Activated CD4-positive, alpha-beta T cell treated with anti-CD3 and anti-CD28 coated beads, Interleukin-2, amount 50 U/mL, for 4 hours (primary cell): ENCODE data around the gene SF3A2.

Experiments used
- DNase-seq, 2 experiments: peaks; one replicate each; pipeline ENCODE4 v3.0.0-alpha.2; 2020

SF3A2 gene

DNA sequence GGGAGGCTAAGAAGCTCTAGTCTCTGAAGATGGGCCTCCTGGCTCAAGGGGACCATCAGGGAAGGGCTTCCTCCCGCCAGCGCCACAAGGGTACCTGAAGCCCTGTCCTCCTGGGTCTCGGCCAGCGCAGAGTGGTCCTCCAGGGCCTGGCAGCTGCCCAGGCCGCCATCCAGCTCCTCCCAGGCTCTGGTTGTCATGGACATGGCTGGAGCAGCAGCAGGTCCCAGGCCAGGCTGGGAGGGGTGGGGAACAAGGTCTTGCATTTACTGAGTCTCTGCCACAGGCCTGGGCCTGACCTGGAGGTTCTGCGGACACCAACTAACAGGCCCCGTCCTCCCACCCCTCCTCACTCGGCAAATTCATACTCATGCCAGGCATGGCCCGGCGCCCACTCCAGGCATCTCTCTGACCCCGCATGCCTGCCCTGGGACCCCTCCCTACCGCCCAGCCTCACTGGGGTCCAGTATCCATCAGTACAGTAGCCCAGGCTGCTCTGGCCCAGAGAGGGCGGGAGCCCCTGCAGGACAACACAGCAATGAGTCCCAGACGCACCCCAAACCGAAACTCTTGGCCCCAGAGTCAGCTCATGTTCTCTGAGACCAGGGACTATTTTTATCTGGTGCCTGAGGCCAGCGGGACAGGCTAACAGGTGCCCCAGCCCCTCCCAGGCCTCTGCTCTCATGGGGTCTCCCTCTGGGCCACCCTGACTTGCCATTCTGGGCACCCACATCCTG is 18.7 kb downstream of the SF3A2 start:
- DNase-seq = no peak

DNA sequence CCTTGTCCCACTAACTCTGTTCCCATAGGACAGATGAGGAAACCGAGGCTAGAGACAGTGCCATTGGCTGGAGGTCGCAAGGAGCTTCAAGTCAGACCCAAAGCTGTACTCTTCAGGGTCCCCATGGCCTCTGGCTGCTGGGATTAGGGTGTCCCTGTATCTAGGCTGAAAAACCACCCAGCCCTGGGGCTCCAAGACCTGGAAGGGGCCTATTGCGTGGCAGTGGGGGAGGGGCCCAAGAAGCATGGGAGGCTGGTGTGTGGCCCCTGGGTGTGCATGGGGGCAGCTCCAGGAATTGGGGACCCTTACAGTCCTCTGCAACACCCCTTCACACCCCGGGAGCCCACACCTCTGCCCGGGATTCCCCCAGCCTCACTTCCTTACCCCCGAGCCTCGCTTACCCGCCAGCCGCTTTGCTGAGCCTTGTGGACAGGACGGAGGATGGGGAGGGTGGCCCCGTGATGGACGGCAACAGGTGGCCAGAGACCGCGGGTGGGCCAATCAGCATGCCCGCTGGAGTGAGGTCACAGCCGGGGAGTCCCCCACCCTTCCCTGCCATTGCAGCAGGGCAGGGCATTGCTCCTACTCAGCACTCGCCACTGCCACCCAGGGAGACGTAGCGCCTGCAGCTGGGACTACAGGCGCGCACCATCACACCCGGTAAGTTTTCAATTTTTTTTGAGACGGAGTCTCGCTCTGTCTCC is 19.5 kb downstream of the SF3A2 start, which contains the start of gene JSRP1:
JSRP1 (minus strand) TSS at position 436 of the 704 bp plus-strand sequence. CDS start 1,103 bp downstream, outside the sequence.
- DNase-seq = no peak

DNA sequence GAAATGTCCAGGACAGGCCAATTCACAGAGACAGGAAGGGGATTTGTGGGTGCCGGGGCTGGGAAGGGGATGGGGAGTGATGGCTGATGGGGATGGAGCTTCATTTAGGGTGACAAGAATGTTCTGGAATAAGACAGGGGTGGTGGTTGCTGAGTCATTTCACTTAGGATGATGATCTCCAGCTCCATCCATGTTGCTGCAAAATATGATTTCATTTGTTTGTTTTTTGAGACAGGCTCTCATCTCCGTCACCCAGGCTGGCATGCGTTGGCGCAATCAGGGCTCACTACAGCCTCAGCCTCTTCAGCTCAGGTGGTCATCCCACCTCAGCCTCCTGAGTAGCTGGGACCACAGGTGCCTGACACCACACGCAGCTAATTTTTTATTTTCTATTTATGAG is 22.7 kb downstream of the SF3A2 start:
- DNase-seq = no peak

- no peak for DNase-seq
Observed at GRCh38 chr19:2260341-2260805, 23.7 kb downstream of the SF3A2 start.

DNA sequence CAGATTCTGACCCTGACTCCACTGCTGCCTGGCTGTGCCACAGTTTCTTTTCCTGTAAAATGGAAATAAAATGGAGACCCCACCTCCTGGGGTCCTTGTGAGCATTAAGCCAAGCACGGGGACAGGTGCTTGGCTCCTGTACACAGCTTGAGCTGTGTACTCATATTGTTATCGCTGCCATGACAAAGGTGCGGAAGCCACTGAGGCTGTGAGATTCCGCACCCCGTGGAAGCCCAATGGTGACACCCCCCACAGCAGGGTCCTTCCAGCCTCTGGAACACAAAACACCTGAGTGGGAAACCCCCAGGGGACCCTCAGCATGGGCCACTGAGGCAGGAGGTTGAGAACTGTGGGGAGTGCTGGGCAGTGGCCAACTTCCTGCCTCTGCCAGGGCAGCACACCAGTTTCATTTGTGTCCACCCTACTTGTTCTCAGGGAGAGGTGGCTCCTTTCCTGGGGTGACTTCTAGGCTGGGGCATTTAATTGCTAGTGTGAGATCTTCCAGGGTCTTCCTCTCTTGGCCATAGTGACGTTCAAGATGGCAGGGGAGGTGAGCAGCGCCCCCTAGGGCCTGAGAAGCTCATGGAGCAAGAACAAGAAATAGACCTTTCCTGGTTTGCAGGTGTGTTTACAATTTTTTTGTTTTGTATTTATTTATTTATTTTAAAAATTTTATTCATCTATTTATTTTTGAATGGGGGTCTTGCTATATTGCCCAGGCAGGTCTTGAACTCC is 25.0 kb downstream of the SF3A2 start:
- DNase-seq = peak; percentile 41 to 48

DNA sequence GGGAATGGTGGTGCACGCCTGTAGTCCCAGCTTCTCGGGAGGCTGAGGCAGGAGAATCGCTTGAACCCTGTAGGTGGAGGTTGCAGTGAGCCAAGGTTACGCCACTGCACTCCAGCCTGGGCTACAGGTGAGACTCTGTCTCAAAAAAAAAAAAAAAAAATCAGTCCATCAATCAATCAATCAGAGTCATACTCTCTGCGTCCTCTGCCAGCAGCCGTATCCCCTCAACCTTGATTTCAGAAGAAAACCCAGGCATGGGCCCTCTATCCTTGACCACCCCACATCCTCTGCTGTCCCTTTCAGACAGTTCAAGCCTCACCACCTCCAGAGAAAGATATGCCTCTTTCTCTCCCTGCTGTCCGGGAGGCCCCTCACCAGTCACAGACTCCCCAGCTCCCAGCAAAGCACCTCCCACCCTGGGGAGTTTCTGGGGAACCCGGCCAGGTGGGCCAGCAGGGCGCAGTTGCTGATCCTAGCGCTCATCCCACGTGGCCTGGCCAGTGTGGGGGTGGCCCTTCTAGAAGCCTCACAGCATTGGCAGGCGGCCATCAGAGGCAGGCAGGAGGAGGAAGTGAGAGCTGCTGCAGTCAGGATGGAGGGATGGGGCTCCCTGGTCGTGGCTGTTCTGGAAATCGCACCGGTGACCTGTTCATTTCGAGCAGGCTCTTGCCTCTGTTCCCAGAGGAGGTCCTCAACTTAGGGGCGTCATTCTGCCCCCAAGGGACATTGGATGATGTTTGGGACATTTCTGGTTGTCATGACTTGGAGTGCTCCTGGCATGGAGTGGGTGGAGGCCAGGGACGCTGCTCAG is 29.8 kb downstream of the SF3A2 start:
- no peak for DNase-seq

GRCh38 chr19:2268480-2268830 is 31.8 kb downstream of the SF3A2 start:
- DNase-seq = no peak

DNA sequence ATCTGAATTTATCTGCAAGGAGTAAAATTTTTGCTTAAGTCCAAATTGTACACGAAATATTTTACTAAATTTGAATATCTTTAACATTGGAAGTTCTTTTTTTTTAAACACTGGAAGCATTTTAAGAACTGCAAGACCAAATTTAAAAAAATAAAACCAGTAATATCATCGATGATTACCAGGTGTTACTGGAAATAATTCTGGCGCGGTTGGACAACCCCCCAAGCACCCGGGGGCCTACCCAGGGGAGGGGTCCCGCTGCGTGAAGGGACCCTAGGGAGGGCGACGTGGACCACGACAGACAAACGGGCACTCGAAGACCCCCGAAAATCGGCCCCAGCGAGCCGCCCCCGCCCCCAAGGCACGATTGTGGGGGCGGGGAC is 32.2 kb downstream of the SF3A2 start:
- no peak for DNase-seq

- DNase-seq = peak; percentile 99
Observed at GRCh38 chr19:2269244-2270156, 32.9 kb downstream of the SF3A2 start.

GRCh38 chr19:2270157-2270422 is 33.5 kb downstream of the SF3A2 start:
- no peak for DNase-seq

GRCh38 chr19:2270423-2271233 is 34.0 kb downstream of the SF3A2 start:
- peak; percentile 67 to 76 for DNase-seq

DNA sequence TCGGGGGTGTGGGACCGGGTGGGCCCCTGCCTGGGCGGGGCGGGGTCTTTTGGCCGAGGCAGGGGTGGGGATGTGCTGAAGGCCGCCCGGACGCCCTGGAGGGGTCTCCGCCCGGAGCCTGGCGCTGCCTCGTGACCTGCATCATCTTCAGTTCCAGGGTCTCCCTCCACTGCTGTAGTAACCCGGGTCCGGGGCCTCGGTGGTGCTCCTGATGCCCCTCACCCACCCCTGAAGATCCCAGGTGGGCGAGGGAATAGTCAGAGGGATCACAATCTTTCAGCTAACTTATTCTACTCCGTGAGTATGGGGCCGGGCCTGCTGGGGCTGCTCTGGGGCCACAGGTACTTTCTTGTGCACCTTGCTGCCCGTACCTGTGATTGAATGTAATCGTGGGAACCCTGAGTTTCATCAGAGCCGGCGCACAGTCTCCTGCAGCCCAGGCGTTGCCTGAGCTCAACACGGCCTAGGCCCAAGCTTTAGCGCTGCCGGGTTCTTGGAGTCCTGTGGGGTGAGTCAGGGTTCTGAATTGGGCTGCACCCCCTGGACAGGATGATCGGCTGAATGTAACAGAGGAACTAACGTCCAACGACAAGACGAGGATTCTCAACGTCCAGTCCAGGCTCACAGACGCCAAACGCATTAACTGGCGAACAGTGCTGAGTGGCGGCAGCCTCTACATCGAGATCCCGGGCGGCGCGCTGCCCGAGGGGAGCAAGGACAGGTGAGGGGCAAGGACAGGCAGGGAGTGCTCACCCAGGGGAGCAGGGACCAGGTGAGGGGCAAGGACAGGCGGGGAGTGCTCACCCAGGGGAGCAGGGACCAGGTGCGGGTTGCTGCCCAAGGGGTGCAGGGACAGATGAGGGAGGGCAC is 34.8 kb downstream of the SF3A2 start:
- DNase-seq = no peak

GRCh38 chr19:2273356-2274184 is 36.9 kb downstream of the SF3A2 start:
- DNase-seq = peak; percentile 53 to 56

- no peak for DNase-seq
Observed at GRCh38 chr19:2274185-2274711, 37.6 kb downstream of the SF3A2 start.

DNA sequence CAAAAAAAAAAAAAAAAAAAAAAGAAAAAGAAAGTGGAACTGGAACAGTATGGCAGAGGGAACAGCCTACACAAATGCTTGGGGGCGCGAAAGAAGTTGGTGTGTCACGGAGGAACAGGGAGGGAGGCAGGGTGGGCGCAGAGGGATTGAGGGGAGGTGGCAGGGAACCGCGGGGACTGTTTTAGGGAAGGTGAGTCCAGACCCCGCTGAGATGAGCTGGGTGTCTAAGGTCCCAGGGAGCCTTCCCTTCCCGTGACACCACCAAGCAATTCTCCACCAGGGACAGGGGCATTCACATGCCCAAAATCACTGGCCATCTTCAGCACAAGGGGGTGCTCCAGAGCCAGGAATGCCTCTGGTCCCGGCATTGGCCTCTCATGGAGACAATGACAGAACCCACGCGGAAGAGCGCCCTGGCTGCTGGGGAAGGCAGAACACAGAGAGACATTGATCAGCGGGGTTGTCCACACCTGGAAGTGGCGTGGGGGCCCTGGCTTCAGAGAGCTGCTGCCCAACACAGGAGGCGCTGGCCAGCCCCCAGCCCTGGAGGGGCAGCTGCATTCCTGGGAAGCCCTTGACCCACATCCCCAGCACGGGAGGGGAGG is 38.4 kb downstream of the SF3A2 start:
- DNase-seq = no peak

- DNase-seq = no peak
Observed at GRCh38 chr19:2275588-2276428, 39.2 kb downstream of the SF3A2 start.

DNA sequence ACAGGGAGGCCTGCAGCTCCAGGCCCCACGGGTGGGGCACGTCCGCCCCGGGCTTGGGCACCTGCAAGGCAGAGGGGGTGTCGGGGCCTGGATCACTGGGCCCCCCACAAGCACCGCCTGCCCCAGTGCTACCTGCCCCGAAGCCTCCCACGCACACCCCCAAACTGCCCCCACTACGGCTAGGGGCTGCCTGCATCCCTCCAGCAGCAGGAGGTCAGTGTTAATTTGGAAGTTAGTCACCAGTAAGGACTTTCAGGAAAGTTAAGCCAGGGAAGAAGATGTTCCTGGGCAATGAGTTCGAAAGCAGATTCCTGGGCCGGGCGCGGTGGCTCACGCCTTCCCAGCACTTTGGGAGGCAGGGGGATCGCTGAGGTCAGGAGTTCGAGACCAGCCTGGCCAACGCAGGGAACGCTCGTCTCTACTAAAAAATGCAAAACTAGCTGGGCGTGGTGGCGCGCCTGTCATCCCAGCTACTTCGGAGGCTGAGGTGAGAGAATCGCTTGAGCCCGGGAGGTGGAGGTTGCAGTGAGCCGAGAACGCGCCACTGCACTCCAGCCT is 39.9 kb downstream of the SF3A2 start:
- DNase-seq = no peak
